Measurements from ENCODE around the gene CST5. TPM values are rescaled to one million over a fixed set of nuclear protein-coding genes. Genes with fewer than 3 reads are reported as not detected.
"Not testable (repeated sequence)": the region's sequence is repeated elsewhere in the genome, so short reads cannot be mapped to it uniquely, and the experiment has no call there.

Gene CST5
- total and polyA plus RNA-seq, 2 donors (not counting 3 experiments of a cell fraction or from before 2014, with no cell fraction given) = not detected

- H3K79me2 ChIP-seq (ENCODE audit: control insufficient read depth, insufficient read depth, low read length); H4K20me1 ChIP-seq (replicated peaks; ENCODE audit: control insufficient read depth, extremely low read depth, insufficient read depth, low read length); H3K27ac ChIP-seq (ENCODE audit: insufficient read depth, low read depth, low read length); H3K36me3 ChIP-seq (ENCODE audit: control insufficient read depth in 2 of 2, extremely low read depth in 1 of 2, insufficient read depth in 2 of 2, low read length in 2 of 2); CTCF ChIA-PET; H2AFZ ChIP-seq (ENCODE audit: low read depth, low read length); H3K4me2 ChIP-seq (ENCODE audit: insufficient read depth, low read length); H3K27me3 ChIP-seq (ENCODE audit: control insufficient read depth in 2 of 2, insufficient read depth in 2 of 2, low read length in 2 of 2); dilution Hi-C loops (cut with MboI; ENCODE audit: extremely low pct_ligation_motif_present, low sequenced_read_pairs); POLR2A ChIA-PET; H3K4me3 ChIP-seq (replicated peaks in 1 of 3; ENCODE audit: insufficient read depth in 1 of 3, low read depth in 1 of 3, low read length in 3 of 3); intact Hi-C loops (cut with micrococcal nuclease); BruUV-seq (replicated peaks); H3K9me1 ChIP-seq (replicated peaks; ENCODE audit: control insufficient read depth, extremely low read depth, insufficient read depth, low read length); H3K9ac ChIP-seq (replicated peaks; ENCODE audit: extremely low read depth, insufficient read depth, low read length); DNase-seq (ENCODE audit: low read depth, low spot score); H3K9me3 ChIP-seq (replicated peaks; ENCODE audit: control insufficient read depth, insufficient read depth, low read length); H3K4me1 ChIP-seq (ENCODE audit: control insufficient read depth, extremely low read depth, insufficient read depth, low read length): not testable (repeated sequence)
- peak; percentile 11 for TF ChIP-seq FOS (IDR thresholded peaks at IDR 0.05; ENCODE audit: borderline replicate concordance, insufficient read depth, low read length)
- peak; percentile 86 for FAIRE-seq
Observed at GRCh38 chr20:23831961-23832360, 47.6 kb downstream of the CST5 start.

- H3K4me1 ChIP-seq (ENCODE audit: control insufficient read depth, extremely low read depth, insufficient read depth, low read length) = no peaks in the 10 kb centered on the region
- ChIA-PET POLR2A (no interaction called here), CTCF (no interaction called here)
- dilution Hi-C loops (cut with MboI; ENCODE audit: extremely low pct_ligation_motif_present, low sequenced_read_pairs) = no loop called here
- H3K4me2 ChIP-seq (ENCODE audit: insufficient read depth, low read length) = no peak within 1 kb of the TSS
- no peaks in the 10 kb centered on the region for H3K27me3 ChIP-seq (ENCODE audit: control insufficient read depth in 2 of 2, insufficient read depth in 2 of 2, low read length in 2 of 2)
- H4K20me1 ChIP-seq (replicated peaks; ENCODE audit: control insufficient read depth, extremely low read depth, insufficient read depth, low read length) = no peaks in the 10 kb centered on the region
- H3K9ac ChIP-seq (replicated peaks; ENCODE audit: extremely low read depth, insufficient read depth, low read length) = no peak within 1 kb of the TSS
- no peak within 1 kb of the TSS for H2AFZ ChIP-seq (ENCODE audit: low read depth, low read length)
- no peak within 1 kb of the TSS for H3K4me3 ChIP-seq (replicated peaks in 1 of 3; ENCODE audit: insufficient read depth in 1 of 3, low read depth in 1 of 3, low read length in 3 of 3)
- no peak for DNase-seq (ENCODE audit: low read depth, low spot score)
- no peak for TF ChIP-seq GATA2 (IDR thresholded peaks at IDR 0.05; ENCODE audit: insufficient read depth, insufficient read length, low read depth, low read length)
- no peak for TF ChIP-seq CTCF (IDR thresholded peaks at IDR 0.05; ENCODE audit: extremely low read depth in 1 of 2, insufficient read depth in 1 of 2, low read depth in 1 of 2, low read length in 2 of 2)
- no peak for TF ChIP-seq POLR2AphosphoS5 (IDR thresholded peaks at IDR 0.05; ENCODE audit: insufficient read depth, low read depth, low read length)
- TF ChIP-seq FOS (IDR thresholded peaks at IDR 0.05; ENCODE audit: borderline replicate concordance, insufficient read depth, low read length) = no peak
- no peak for TF ChIP-seq MAX (IDR thresholded peaks at IDR 0.05; ENCODE audit: insufficient read depth, insufficient read length)
- no peak for TF ChIP-seq MYC (IDR thresholded peaks at IDR 0.05; ENCODE audit: low read depth, low read length)
- no peak for TF ChIP-seq EZH2 (IDR thresholded peaks at IDR 0.05; ENCODE audit: borderline replicate concordance, low read depth, low read length, severe bottlenecking)
- TF ChIP-seq JUN (IDR thresholded peaks at IDR 0.05; ENCODE audit: borderline replicate concordance, insufficient read depth, insufficient read length, low read depth) = no peak
- TF ChIP-seq POLR2A (IDR thresholded peaks at IDR 0.05; ENCODE audit: low read depth, low read length) = no peak
- intact Hi-C loops (cut with micrococcal nuclease) = no loop called here
- no peaks in the 10 kb centered on the region for H3K9me1 ChIP-seq (replicated peaks; ENCODE audit: control insufficient read depth, extremely low read depth, insufficient read depth, low read length)
- no peaks in the 10 kb centered on the region for H3K36me3 ChIP-seq (ENCODE audit: control insufficient read depth in 2 of 2, extremely low read depth in 1 of 2, insufficient read depth in 2 of 2, low read length in 2 of 2)
- H3K27ac ChIP-seq (ENCODE audit: insufficient read depth, low read depth, low read length) = no peak within 1 kb of the TSS
- H3K9me3 ChIP-seq (replicated peaks; ENCODE audit: control insufficient read depth, insufficient read depth, low read length) = no peaks in the 10 kb centered on the region
- H3K79me2 ChIP-seq (ENCODE audit: control insufficient read depth, insufficient read depth, low read length) = no peaks in the 10 kb centered on the region
- BruUV-seq (replicated peaks) = no TSS peak
- FAIRE-seq = no peak
Observed at GRCh38 chr20:23826541-23827021, 53.0 kb downstream of the CST5 start, which contains the start of gene CST2. Gene CST2 (minus strand): TSS chr20:23826729. CDS start chr20:23826660, 69 bp downstream.

Measured in endothelial cell of umbilical vein (primary cell).